Gastrocnemius medialis (tissue), 4 donors: ENCODE measurements around the gene ZSWIM4. TPM values are rescaled to one million over a fixed set of nuclear protein-coding genes. Genes with fewer than 3 reads are reported as not detected.

Experiments used
- ATAC-seq, 2 donors: fragments of 150-250 bp; one replicate each; pipeline ENCODE4 v1.9.1; 2016
- DNase-seq, 2 donors: peaks; one replicate each; pipeline ENCODE4 v3.0.0-alpha.2; 2019
- H3K27ac ChIP-seq, 4 donors: fragments of 200-600 bp; sonication (generic); 1 replicate in 1 of 4; 2 replicates in 3 of 4; pipeline ENCODE4 v1.5.1; 2016 to 2018; ENCODE audit warnings: mild to moderate bottlenecking in 2 of 4, moderate library complexity in 1 of 4
- H3K27me3 ChIP-seq, 3 donors: fragments of 200-600 bp; sonication (generic) in 2 of 3; 1 replicate in 1 of 3; 2 replicates in 2 of 3; pipeline versions ENCODE4 v1.5.1 to v1.6.0; 2016 to 2019; ENCODE audit warnings: mild to moderate bottlenecking in 1 of 3, moderate library complexity in 1 of 3
- H3K36me3 ChIP-seq, 2 donors: fragments of 200-600 bp; sonication (generic) in 1 of 2; one replicate each; pipeline ENCODE4 v1.5.1; 2017 to 2018
- H3K4me1 ChIP-seq, 2 donors: fragments of 200-600 bp; sonication (generic) in 1 of 2; one replicate each; pipeline ENCODE4 v1.5.1; 2016 to 2017; ENCODE audit warnings: mild to moderate bottlenecking in 2 of 2
- H3K4me3 ChIP-seq, 4 donors: fragments of 200-600 bp; sonication (generic) in 3 of 4; 1 replicate in 1 of 4; 2 replicates in 3 of 4; pipeline ENCODE4 v1.5.1; 2016 to 2019; ENCODE audit warnings: mild to moderate bottlenecking in 2 of 4
- H3K9me3 ChIP-seq, 3 donors: fragments of 200-600 bp; sonication (generic) in 2 of 3; 1 replicate in 1 of 3; 2 replicates in 2 of 3; pipeline ENCODE4 v1.5.1; 2016 to 2019
- POLR2A ChIP-seq, 2 donors: fragments of 450-650 bp; IDR thresholded peaks; one replicate each; pipeline ENCODE4 v1.6.1; 2017; ENCODE audit warnings: antibody characterized with exemption in 2 of 2, mild to moderate bottlenecking in 2 of 2, moderate library complexity in 2 of 2
- in situ Hi-C, 4 donors: fragments of 200-750 bp; cut with MboI; loops; one replicate each; pipeline versions ENCODE4 v1.15.0 to v1.8.0; 2017; ENCODE audit warnings: low sequenced_read_pairs in 4 of 4
- intact Hi-C: fragments of 100-400 bp; cut with DNase I; formaldehyde crosslinking; loops from one replicate; pipeline ENCODE4 v1.15.1; 2023; ENCODE audit warnings: low total_unique reads
- total RNA-seq, 4 donors: library from RNA; depleted of rRNA; stranded (reverse); fragments of >200 nt; gene quantifications; one replicate each; pipeline versions ENCODE4 v1.1.0 to v1.2.3, GENCODE V29; 2016
- TF ChIP-seq, protein P1 (sequence below), 5 experiments: fragments of 450-650 bp in 3 of 5; fragments of 200-600 bp in 2 of 5; sonication (generic) in 2 of 5; IDR thresholded peaks in 4 of 5; conservative IDR thresholded peaks in 1 of 5; 1 replicate in 4 of 5; 2 replicates in 1 of 5; pipeline ENCODE4 v1.5.1; 2016 to 2019; ENCODE audit warnings: antibody characterized with exemption in 5 of 5, mild to moderate bottlenecking in 3 of 5, moderate library complexity in 3 of 5

Gene ZSWIM4
- total RNA-seq, 4 donors from 2014 or later = 3.9 to 6.3 (median 5.0) TPM

DNA sequence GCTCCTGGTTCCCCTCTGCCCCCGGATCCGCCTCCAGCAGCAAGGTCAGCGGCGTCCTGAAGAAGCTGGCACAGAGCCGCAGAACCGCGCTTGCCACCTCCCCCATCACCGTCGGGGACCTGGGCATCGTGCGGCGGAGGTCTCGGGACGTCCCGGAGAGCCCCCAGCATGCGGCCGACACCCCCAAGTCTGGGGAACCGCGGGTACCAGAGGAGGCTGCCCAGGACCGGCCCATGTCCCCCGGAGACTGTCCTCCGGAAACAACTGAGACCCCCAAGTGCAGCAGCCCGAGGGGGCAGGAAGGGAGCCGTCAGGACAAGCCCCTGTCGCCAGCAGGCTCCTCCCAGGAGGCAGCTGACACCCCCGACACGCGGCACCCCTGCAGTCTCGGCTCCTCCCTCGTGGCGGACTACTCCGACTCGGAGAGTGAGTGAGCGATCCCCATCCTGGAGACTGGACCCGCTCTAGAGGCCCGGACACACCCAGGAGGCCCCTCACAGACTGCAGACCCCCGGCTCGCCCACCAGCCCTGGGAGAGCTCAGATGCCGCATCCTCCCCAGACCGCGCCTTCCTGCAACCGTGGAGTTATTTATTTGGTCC is 32.5 kb upstream of the ZSWIM4 start:
- Histone ChIP-seq H3K27me3 (no peaks in the 10 kb centered on the region), H3K27ac (no peak overlapping the region), H3K4me3 (no peak overlapping the region), H3K36me3 (peaks cover 0 to 46% of the 10 kb centered on the region in 2 donors), H3K9me3 (no peaks in the 10 kb centered on the region), H3K4me1 (peaks cover 8 to 9% of the 10 kb centered on the region in 2 donors)
- in situ Hi-C loops = no loop called here
- ATAC-seq (no peak), DNase-seq (no peak)
- intact Hi-C loops = no loop called here
- TF ChIP-seq, protein P1, sequence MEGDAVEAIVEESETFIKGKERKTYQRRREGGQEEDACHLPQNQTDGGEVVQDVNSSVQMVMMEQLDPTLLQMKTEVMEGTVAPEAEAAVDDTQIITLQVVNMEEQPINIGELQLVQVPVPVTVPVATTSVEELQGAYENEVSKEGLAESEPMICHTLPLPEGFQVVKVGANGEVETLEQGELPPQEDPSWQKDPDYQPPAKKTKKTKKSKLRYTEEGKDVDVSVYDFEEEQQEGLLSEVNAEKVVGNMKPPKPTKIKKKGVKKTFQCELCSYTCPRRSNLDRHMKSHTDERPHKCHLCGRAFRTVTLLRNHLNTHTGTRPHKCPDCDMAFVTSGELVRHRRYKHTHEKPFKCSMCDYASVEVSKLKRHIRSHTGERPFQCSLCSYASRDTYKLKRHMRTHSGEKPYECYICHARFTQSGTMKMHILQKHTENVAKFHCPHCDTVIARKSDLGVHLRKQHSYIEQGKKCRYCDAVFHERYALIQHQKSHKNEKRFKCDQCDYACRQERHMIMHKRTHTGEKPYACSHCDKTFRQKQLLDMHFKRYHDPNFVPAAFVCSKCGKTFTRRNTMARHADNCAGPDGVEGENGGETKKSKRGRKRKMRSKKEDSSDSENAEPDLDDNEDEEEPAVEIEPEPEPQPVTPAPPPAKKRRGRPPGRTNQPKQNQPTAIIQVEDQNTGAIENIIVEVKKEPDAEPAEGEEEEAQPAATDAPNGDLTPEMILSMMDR (IDR thresholded peaks at IDR 0.05 in 4 of 5, conservative IDR thresholded peaks at IDR 0.05 in 1 of 5) = no peak
- no peak for TF ChIP-seq POLR2A (IDR thresholded peaks at IDR 0.05)

DNA sequence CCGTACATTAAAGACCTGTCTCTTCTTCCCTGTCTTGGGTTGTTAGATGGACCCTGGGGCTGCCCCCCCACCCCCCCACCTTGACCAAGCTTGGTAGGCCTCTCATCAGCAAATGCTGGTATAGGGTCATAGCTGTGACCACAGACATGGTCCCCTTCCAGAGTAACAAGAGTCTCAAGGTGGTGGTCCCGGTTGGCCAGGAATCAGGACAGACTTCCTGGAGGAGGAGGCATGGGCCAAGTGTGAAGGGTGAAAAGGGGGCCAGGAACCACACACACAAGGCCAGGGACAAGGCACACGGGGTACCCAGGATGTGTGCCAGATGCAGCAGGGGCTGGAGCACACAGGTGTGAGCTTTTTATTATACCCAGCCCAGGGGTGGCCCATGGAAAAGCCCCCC is 32.0 kb upstream of the ZSWIM4 start:
- in situ Hi-C loops = no loop called here
- no peak overlapping the region for H3K27ac ChIP-seq

DNA sequence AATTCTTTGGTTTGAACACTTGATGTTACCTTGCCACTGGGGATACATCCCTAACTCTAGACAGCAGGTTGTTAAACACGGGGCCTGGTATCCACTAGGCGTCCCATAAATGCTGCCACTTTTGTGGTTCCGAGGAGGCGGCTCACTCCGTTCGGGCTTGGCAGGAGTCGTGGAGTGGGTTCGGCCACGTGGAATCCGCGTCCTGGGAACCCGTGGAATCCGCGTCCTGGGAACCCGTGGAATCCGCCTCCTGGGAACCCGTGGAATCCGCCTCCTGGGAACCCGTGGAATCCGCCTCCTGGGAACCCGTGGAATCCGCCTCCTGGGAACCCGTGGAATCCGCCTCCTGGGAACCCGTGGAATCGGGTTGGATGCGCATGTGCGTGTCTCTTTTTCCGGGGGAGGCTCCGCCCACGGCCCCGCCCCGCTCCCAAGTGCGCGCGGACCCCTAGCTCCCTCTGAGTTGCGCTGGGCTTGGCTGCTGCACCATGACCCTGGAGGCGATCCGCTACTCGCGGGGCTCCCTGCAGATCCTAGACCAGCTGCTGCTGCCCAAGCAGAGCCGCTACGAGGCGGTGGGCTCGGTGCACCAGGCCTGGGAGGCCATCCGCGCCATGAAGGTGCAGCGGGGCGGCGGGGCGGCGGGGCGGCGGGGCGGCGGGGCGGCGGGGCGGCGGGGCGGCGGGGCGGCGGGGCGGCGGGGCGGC is 31.0 kb upstream of the ZSWIM4 start, which contains the start of gene MRI1:
Gene MRI1 (plus strand): TSS at position 422 of the 707 bp plus-strand sequence. CDS start 67 bp downstream, at position 489.
- H3K4me3 ChIP-seq = peak within 1 kb of the TSS; percentile 67 to 83 (median 72)
- ATAC-seq (peak; percentile 82 to 83), DNase-seq (peak; percentile 40 to 63)
- TF ChIP-seq, protein P1 (IDR thresholded peaks at IDR 0.05 in 4 of 5, conservative IDR thresholded peaks at IDR 0.05 in 1 of 5) = no peak
- no peak for TF ChIP-seq POLR2A (IDR thresholded peaks at IDR 0.05)
- H3K36me3 ChIP-seq = peaks cover 0 to 42% of the 10 kb centered on the region in 2 donors
- no peaks in the 10 kb centered on the region for H3K9me3 ChIP-seq
- H3K27me3 ChIP-seq = no peaks in the 10 kb centered on the region
- intact Hi-C loops (loop anchor here (2.0 kb wide), 1 partner anchor 15 kb away; no protein-coding TSS in a partner anchor), in situ Hi-C loops (no loop called here)
- peak within 1 kb of the TSS; percentile 65 to 80 (median 76) for H3K27ac ChIP-seq
- peaks cover 8 to 9% of the 10 kb centered on the region in 2 donors for H3K4me1 ChIP-seq

More for the DNA sequence above, 32.0 kb upstream of the ZSWIM4 start:
- Histone ChIP-seq H3K9me3 (no peaks in the 10 kb centered on the region), H3K4me1 (peaks cover 8 to 9% of the 10 kb centered on the region in 2 donors), H3K36me3 (peaks cover 0 to 41% of the 10 kb centered on the region in 2 donors), H3K27me3 (no peaks in the 10 kb centered on the region), H3K4me3 (no peak overlapping the region)
- ATAC-seq (no peak), DNase-seq (no peak)
- TF ChIP-seq, protein P1 (IDR thresholded peaks at IDR 0.05 in 4 of 5, conservative IDR thresholded peaks at IDR 0.05 in 1 of 5) = no peak
- TF ChIP-seq POLR2A (IDR thresholded peaks at IDR 0.05) = no peak
- intact Hi-C loops = no loop called here

DNA sequence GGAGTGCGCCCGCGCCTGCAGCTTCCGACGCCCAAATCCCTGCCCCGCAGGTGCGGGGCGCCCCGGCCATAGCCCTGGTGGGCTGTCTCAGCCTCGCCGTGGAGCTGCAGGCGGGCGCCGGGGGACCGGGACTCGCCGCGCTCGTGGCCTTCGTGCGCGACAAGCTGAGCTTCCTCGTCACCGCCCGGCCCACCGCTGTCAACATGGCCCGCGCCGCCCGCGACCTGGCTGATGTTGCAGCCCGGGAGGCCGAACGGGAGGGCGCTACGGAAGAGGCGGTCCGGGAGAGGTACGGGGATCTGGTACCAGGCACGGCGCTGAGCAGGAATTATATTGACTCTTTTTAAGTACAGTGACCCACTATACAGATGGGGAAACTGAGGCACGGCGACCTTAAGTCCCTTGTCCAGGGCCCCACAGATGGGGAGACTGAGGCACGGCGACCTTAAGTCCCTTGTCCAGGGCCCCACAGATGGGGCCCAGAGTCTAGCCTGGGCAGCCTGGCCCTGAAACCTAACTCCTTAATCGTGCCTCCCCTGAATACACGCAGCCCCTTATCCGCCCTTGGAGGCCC is 30.3 kb upstream of the ZSWIM4 start:
- peak overlapping the region; percentile 65 to 80 (median 76) for H3K27ac ChIP-seq
- in situ Hi-C loops (no loop called here), intact Hi-C loops (loop anchor here (2.0 kb wide), 1 partner anchor 16 kb away; no protein-coding TSS in a partner anchor)
- TF ChIP-seq, protein P1 (IDR thresholded peaks at IDR 0.05 in 4 of 5, conservative IDR thresholded peaks at IDR 0.05 in 1 of 5) = no peak
- no peak for TF ChIP-seq POLR2A (IDR thresholded peaks at IDR 0.05)
- peaks cover 8 to 9% of the 10 kb centered on the region in 2 donors for H3K4me1 ChIP-seq
- peak overlapping the region; percentile 67 to 83 (median 72) for H3K4me3 ChIP-seq
- no peak for DNase-seq
- H3K9me3 ChIP-seq = no peaks in the 10 kb centered on the region
- H3K27me3 ChIP-seq = no peaks in the 10 kb centered on the region
- peak in 1 of 2 donors; percentile 19 for ATAC-seq
- peaks cover 0 to 46% of the 10 kb centered on the region in 2 donors for H3K36me3 ChIP-seq
